ENCODE measurements around the gene BTBD18. TPM values are rescaled to one million over a fixed set of nuclear protein-coding genes. Genes with fewer than 3 reads are reported as not detected.
A peak's percentile ranks its signal among the peaks of the same experiment; 100 is the strongest.

The BTBD18 gene
- 1.0 TPM for polyA plus RNA-seq (2012; ENCODE audit: missing spikeins)

- FAIRE-seq = peak; percentile 80
- no peak for DNase-seq (ENCODE audit: insufficient read length)
- TF ChIP-seq TAF1 (IDR thresholded peaks at IDR 0.05; ENCODE audit: borderline replicate concordance, low read depth, low read length) (no peak), POLR2A (IDR thresholded peaks at IDR 0.05; ENCODE audit: low read depth, low read length) (no peak), POLR2AphosphoS5 (IDR thresholded peaks at IDR 0.05; ENCODE audit: low read depth, low read length) (no peak)
Measured at GRCh38 chr11:57751676-57752253, at the start of gene BTBD18. Gene BTBD18, minus strand, starts transcription at chr11:57751819. Its CDS starts 631 bp downstream, at chr11:57751188.

DNA sequence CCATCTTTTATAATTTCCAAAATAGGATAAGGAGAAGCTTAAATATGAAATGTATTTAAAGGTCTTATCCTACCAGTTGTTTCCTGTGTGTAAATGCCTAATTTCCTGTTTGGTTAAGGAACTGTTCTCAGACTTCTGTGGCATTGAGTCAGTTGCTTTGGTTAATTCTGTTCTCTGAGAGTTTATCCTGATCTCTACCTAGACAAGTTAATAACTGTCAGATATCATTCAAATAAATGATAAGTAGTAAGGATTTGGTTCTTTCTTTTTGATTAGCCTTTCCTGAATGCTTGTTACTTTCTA is 49.5 kb upstream of the BTBD18 start:
- DNase-seq (ENCODE audit: insufficient read length) (no peak), FAIRE-seq (no peak)
- no peak for TF ChIP-seq POLR2AphosphoS5 (IDR thresholded peaks at IDR 0.05; ENCODE audit: low read depth, low read length)
- no peak for TF ChIP-seq POLR2A (IDR thresholded peaks at IDR 0.05; ENCODE audit: low read depth, low read length)
- no peak for TF ChIP-seq TAF1 (IDR thresholded peaks at IDR 0.05; ENCODE audit: borderline replicate concordance, low read depth, low read length)

DNA sequence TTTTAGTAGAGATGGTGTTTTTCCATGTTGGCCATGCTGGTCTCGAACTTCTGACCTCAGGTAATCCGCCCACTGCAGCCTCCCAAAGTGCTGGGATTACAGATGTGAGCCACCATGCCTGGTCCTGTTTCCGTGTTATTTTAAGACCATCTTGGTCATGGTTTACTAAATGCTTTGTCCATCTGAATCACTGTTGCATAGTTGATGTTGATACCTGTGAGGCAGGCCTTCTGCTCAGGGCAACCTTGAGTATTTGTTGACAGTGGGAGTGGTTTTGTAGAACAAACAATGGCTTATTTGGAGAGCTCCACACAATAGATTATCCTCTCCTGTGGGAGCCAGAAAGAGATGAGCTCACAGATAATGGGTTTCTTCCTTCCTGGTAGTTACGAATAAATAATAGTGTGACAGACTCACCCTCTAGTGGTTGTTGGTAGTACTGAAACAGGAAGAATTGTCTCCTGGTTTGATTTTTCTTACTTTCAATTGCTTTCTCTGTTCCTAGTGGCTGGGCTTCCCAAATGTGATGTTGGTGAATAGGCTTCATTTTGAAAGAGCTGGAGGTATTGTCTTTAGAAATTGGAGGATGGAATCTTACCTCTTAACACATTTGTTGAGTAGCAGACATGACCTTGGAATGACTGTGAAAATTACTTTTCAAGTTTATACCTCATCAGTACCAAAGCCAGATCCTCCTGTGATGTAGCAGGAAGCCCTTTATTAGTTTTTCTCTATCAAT is 49.0 kb upstream of the BTBD18 start:
- DNase-seq (ENCODE audit: insufficient read length) (peak; percentile 34), FAIRE-seq (peak; percentile 76)
- TF ChIP-seq POLR2A (IDR thresholded peaks at IDR 0.05; ENCODE audit: low read depth, low read length) = no peak
- TF ChIP-seq TAF1 (IDR thresholded peaks at IDR 0.05; ENCODE audit: borderline replicate concordance, low read depth, low read length) = no peak
- no peak for TF ChIP-seq POLR2AphosphoS5 (IDR thresholded peaks at IDR 0.05; ENCODE audit: low read depth, low read length)

- DNase-seq (ENCODE audit: insufficient read length) = no peak
- FAIRE-seq = peak; percentile 44
Measured at GRCh38 chr11:57798905-57799559, 47.4 kb upstream of the BTBD18 start.

GRCh38 chr11:57793351-57794115 is 41.9 kb upstream of the BTBD18 start:
- TF ChIP-seq POLR2A (IDR thresholded peaks at IDR 0.05; ENCODE audit: low read depth, low read length) (no peak), POLR2AphosphoS5 (IDR thresholded peaks at IDR 0.05; ENCODE audit: low read depth, low read length) (no peak), TAF1 (IDR thresholded peaks at IDR 0.05; ENCODE audit: borderline replicate concordance, low read depth, low read length) (no peak)
- DNase-seq (ENCODE audit: insufficient read length) = no peak
- no peak for FAIRE-seq

More at GRCh38 chr11:57798905-57799559, 47.4 kb upstream of the BTBD18 start:
- no peak for TF ChIP-seq POLR2A (IDR thresholded peaks at IDR 0.05; ENCODE audit: low read depth, low read length)
- no peak for TF ChIP-seq TAF1 (IDR thresholded peaks at IDR 0.05; ENCODE audit: borderline replicate concordance, low read depth, low read length)

- DNase-seq (ENCODE audit: insufficient read length) = no peak
- peak; percentile 81 for FAIRE-seq
- no peak for TF ChIP-seq POLR2AphosphoS5 (IDR thresholded peaks at IDR 0.05; ENCODE audit: low read depth, low read length)
- no peak for TF ChIP-seq POLR2A (IDR thresholded peaks at IDR 0.05; ENCODE audit: low read depth, low read length)
- TF ChIP-seq TAF1 (IDR thresholded peaks at IDR 0.05; ENCODE audit: borderline replicate concordance, low read depth, low read length) = no peak
Measured at GRCh38 chr11:57792870-57793269, 41.3 kb upstream of the BTBD18 start.

- FAIRE-seq = peak; percentile 100
- TF ChIP-seq POLR2AphosphoS5 (IDR thresholded peaks at IDR 0.05; ENCODE audit: low read depth, low read length) (peak; percentile 63), TAF1 (IDR thresholded peaks at IDR 0.05; ENCODE audit: borderline replicate concordance, low read depth, low read length) (no peak), POLR2A (IDR thresholded peaks at IDR 0.05; ENCODE audit: low read depth, low read length) (peak; percentile 67; the same call in 1 of the 2 replicates)
- peak; percentile 48 for DNase-seq (ENCODE audit: insufficient read length)
Measured at GRCh38 chr11:57792060-57792541, 40.5 kb upstream of the BTBD18 start.

- FAIRE-seq = no peak
- DNase-seq (ENCODE audit: insufficient read length) = no peak
- TF ChIP-seq POLR2AphosphoS5 (IDR thresholded peaks at IDR 0.05; ENCODE audit: low read depth, low read length) = no peak
- TF ChIP-seq TAF1 (IDR thresholded peaks at IDR 0.05; ENCODE audit: borderline replicate concordance, low read depth, low read length) = no peak
- TF ChIP-seq POLR2A (IDR thresholded peaks at IDR 0.05; ENCODE audit: low read depth, low read length) = no peak
Measured at GRCh38 chr11:57791321-57792059, 39.9 kb upstream of the BTBD18 start.

DNA sequence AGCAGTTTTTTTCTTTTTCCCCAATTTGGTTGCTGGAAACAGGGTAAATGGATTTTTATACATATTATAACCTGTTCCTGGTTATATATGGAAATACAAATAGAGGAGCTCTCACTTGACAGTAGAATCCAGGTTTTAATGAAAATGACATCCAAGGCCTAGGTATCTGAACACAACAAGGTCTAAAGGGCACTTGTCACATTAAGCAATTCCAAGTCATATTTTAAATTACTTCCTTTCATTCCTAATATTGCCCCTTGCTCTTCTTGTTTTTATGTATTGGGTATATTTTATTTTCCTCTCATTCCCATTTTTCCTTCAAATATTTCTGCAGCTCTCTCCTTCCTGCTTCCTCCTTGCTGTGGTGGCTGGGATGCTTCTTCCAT is 37.1 kb upstream of the BTBD18 start:
- DNase-seq (ENCODE audit: insufficient read length) = no peak
- no peak for TF ChIP-seq POLR2A (IDR thresholded peaks at IDR 0.05; ENCODE audit: low read depth, low read length)
- TF ChIP-seq POLR2AphosphoS5 (IDR thresholded peaks at IDR 0.05; ENCODE audit: low read depth, low read length) = no peak
- TF ChIP-seq TAF1 (IDR thresholded peaks at IDR 0.05; ENCODE audit: borderline replicate concordance, low read depth, low read length) = no peak
- no peak for FAIRE-seq

- TF ChIP-seq TAF1 (IDR thresholded peaks at IDR 0.05; ENCODE audit: borderline replicate concordance, low read depth, low read length) = no peak
- no peak for TF ChIP-seq POLR2A (IDR thresholded peaks at IDR 0.05; ENCODE audit: low read depth, low read length)
- TF ChIP-seq POLR2AphosphoS5 (IDR thresholded peaks at IDR 0.05; ENCODE audit: low read depth, low read length) = no peak
- FAIRE-seq (peak; percentile 81), DNase-seq (ENCODE audit: insufficient read length) (peak; percentile 28)
Measured at GRCh38 chr11:57787920-57788702, 36.5 kb upstream of the BTBD18 start.
